Neural progenitor cell (in vitro differentiated cells): ENCODE measurements around the gene BRSK2. TPM values are rescaled to one million over a fixed set of nuclear protein-coding genes. Genes with fewer than 3 reads are reported as not detected.

Source experiments
- DNase-seq: peaks from one replicate; pipeline ENCODE4 v3.0.0-alpha.2; 2016; ENCODE audit warnings: low spot score
- H2AFZ ChIP-seq: fragments of 200-600 bp; sonication (generic); replicated peaks from 2 replicates; pipeline ENCODE4 v1.6.1; 2016; ENCODE audit warnings: antibody characterized with exemption
- H3F3A ChIP-seq: fragments of 200-600 bp; sonication (generic); 2 replicates; pipeline ENCODE4 v1.6.1; 2016; ENCODE audit warnings: antibody characterized with exemption, low read depth
- H3K27ac ChIP-seq: fragments of 200-600 bp; sonication (generic); 2 replicates; pipeline ENCODE4 v1.5.1; 2016; ENCODE audit warnings: mild to moderate bottlenecking
- H3K27me3 ChIP-seq: fragments of 200-600 bp; sonication (generic); 2 replicates; pipeline ENCODE4 v1.6.1; 2016; ENCODE audit warnings: mild to moderate bottlenecking, moderate library complexity
- H3K36me3 ChIP-seq: fragments of 200-600 bp; sonication (generic); 2 replicates; pipeline ENCODE4 v1.5.1; 2016
- H3K4me1 ChIP-seq: fragments of 200-600 bp; sonication (generic); 2 replicates; pipeline ENCODE4 v1.6.1; 2016; ENCODE audit warnings: mixed run types
- H3K4me2 ChIP-seq: fragments of 200-600 bp; sonication (generic); 2 replicates; pipeline ENCODE4 v1.6.1; 2016
- H3K4me3 ChIP-seq: fragments of 200-600 bp; sonication (generic); 2 replicates; pipeline ENCODE4 v1.5.1; 2016
- H3K79me2 ChIP-seq: fragments of 200-600 bp; sonication (generic); 2 replicates; pipeline ENCODE4 v1.6.1; 2016; ENCODE audit warnings: low read depth
- H3K9ac ChIP-seq: fragments of 200-600 bp; sonication (generic); 2 replicates; pipeline ENCODE4 v1.6.1; 2016
- H3K9me3 ChIP-seq: fragments of 200-600 bp; sonication (generic); 2 replicates; pipeline ENCODE4 v1.5.1; 2016; ENCODE audit warnings: low read depth
- H4K20me1 ChIP-seq: fragments of 200-600 bp; sonication (generic); 2 replicates; pipeline ENCODE4 v1.6.1; 2016; ENCODE audit warnings: low read depth
- H3K27ac Mint-ChIP-seq: 3 replicates; pipeline ENCODE4 v1.8.0; 2021; ENCODE audit warnings: mixed read lengths
- H3K27me3 Mint-ChIP-seq: 2 replicates; pipeline ENCODE4 v1.8.0; 2022; ENCODE audit warnings: low read depth, mild to moderate bottlenecking, inconsistent platforms, moderate library complexity, mixed read lengths; ENCODE audit not compliant: insufficient read depth
- H3K36me3 Mint-ChIP-seq: 3 replicates; pipeline ENCODE4 v1.8.0; 2021; ENCODE audit warnings: mixed read lengths
- H3K4me1 Mint-ChIP-seq: 3 replicates; pipeline ENCODE4 v1.8.0; 2021; ENCODE audit warnings: mixed read lengths
- H3K4me3 Mint-ChIP-seq: 3 replicates; pipeline ENCODE4 v1.8.0; 2021; ENCODE audit warnings: mild to moderate bottlenecking, moderate library complexity, mixed read lengths
- H3K9me3 Mint-ChIP-seq: 3 replicates; pipeline ENCODE4 v1.8.0; 2020; ENCODE audit warnings: mixed read lengths
- CTCF ChIP-seq: fragments of 200-600 bp; sonication (generic); IDR thresholded peaks from 2 replicates; pipeline ENCODE4 v1.5.1; 2017; ENCODE audit warnings: antibody characterized with exemption, mild to moderate bottlenecking
- EZH2 ChIP-seq: fragments of 200-600 bp; sonication (generic); IDR thresholded peaks from 2 replicates; pipeline ENCODE4 v1.6.1; 2017; ENCODE audit warnings: antibody characterized with exemption, mild to moderate bottlenecking, moderate library complexity
- EZH2phosphoT487 ChIP-seq: fragments of 200-600 bp; sonication (generic); IDR thresholded peaks from 2 replicates; pipeline ENCODE4 v1.6.1; 2017; ENCODE audit warnings: antibody characterized with exemption
- total RNA-seq: library from RNA; depleted of rRNA; stranded (reverse); fragments of >200 nt; gene quantifications from 2 replicates; pipeline ENCODE4 v1.2.3, GENCODE V29; 2015; ENCODE audit warnings: low replicate concordance

Gene BRSK2
- total RNA-seq, 1 donor from 2014 or later: 8.2 TPM

- Mint-ChIP-seq H3K4me3 (no peak overlapping the region), H3K36me3 (no peaks in the 10 kb centered on the region), H3K27me3 (peaks cover 12% of the 10 kb centered on the region), H3K27ac (no peak overlapping the region), H3K4me1 (peaks cover 7% of the 10 kb centered on the region), H3K9me3 (no peaks in the 10 kb centered on the region)
- no peak overlapping the region for H3K4me2 ChIP-seq
- no peaks in the 10 kb centered on the region for H3K9me3 ChIP-seq
- no peak overlapping the region for H2AFZ ChIP-seq
- DNase-seq: no peak
- TF ChIP-seq CTCF (no peak), EZH2 (no peak), EZH2phosphoT487 (no peak)
- no peak overlapping the region for H3K9ac ChIP-seq
- no peaks in the 10 kb centered on the region for H3K4me1 ChIP-seq
- H3K79me2 ChIP-seq: no peaks in the 10 kb centered on the region
- H3K27me3 ChIP-seq: no peaks in the 10 kb centered on the region
- no peaks in the 10 kb centered on the region for H3K36me3 ChIP-seq
- H3K4me3 ChIP-seq: no peak overlapping the region
- H4K20me1 ChIP-seq: peaks cover 9% of the 10 kb centered on the region
- H3F3A ChIP-seq: no peaks in the 10 kb centered on the region
- H3K27ac ChIP-seq: no peak overlapping the region
These were observed 78.8 kb downstream of the BRSK2 start for GRCh38 chr11:1468473-1469066.

- no peak for DNase-seq
- Histone ChIP-seq H3K9ac (no peak overlapping the region), H3K36me3 (no peaks in the 10 kb centered on the region), H3K9me3 (no peaks in the 10 kb centered on the region), H3K4me3 (no peak overlapping the region), H3K27me3 (no peaks in the 10 kb centered on the region), H3K27ac (no peak overlapping the region), H3K4me1 (no peaks in the 10 kb centered on the region), H2AFZ (no peak overlapping the region), H3K4me2 (no peak overlapping the region), H4K20me1 (peaks cover 9% of the 10 kb centered on the region), H3F3A (no peaks in the 10 kb centered on the region), H3K79me2 (no peaks in the 10 kb centered on the region)
- Mint-ChIP-seq H3K27me3 (peaks cover 12% of the 10 kb centered on the region), H3K4me1 (peaks cover 7% of the 10 kb centered on the region), H3K4me3 (no peak overlapping the region), H3K27ac (no peak overlapping the region), H3K36me3 (no peaks in the 10 kb centered on the region), H3K9me3 (no peaks in the 10 kb centered on the region)
- TF ChIP-seq EZH2phosphoT487 (no peak), EZH2 (no peak), CTCF (no peak)
These were observed 79.7 kb downstream of the BRSK2 start for GRCh38 chr11:1469287-1469910.

GRCh38 chr11:1469911-1470680, 80.4 kb downstream of the BRSK2 start:
- no peaks in the 10 kb centered on the region for H3F3A ChIP-seq
- H3K79me2 ChIP-seq: no peaks in the 10 kb centered on the region
- H3K27me3 ChIP-seq: no peaks in the 10 kb centered on the region
- peaks cover 7% of the 10 kb centered on the region for H3K4me1 Mint-ChIP-seq
- TF ChIP-seq EZH2 (no peak), EZH2phosphoT487 (no peak), CTCF (no peak)
- H3K9me3 Mint-ChIP-seq: no peaks in the 10 kb centered on the region
- no peak overlapping the region for H2AFZ ChIP-seq
- peaks cover 10% of the 10 kb centered on the region for H3K27me3 Mint-ChIP-seq
- no peak overlapping the region for H3K4me2 ChIP-seq
- no peak overlapping the region for H3K27ac ChIP-seq
- H3K9me3 ChIP-seq: no peaks in the 10 kb centered on the region
- H4K20me1 ChIP-seq: peaks cover 9% of the 10 kb centered on the region
- H3K9ac ChIP-seq: no peak overlapping the region
- no peaks in the 10 kb centered on the region for H3K36me3 Mint-ChIP-seq
- no peak for DNase-seq
- H3K4me3 ChIP-seq: no peak overlapping the region
- no peaks in the 10 kb centered on the region for H3K4me1 ChIP-seq
- no peaks in the 10 kb centered on the region for H3K36me3 ChIP-seq
- no peak overlapping the region for H3K4me3 Mint-ChIP-seq
- H3K27ac Mint-ChIP-seq: no peak overlapping the region
